ENCODE results near the gene APOL3. TPM values are rescaled to one million over a fixed set of nuclear protein-coding genes. Genes with fewer than 3 reads are reported as not detected.

APOL3 gene
- total RNA-seq, 1 donor from 2014 or later: not detected

- H3K36me3 Mint-ChIP-seq (ENCODE audit: low read depth): no peaks in the 10 kb centered on the region
- no peak overlapping the region for H3K4me3 Mint-ChIP-seq
- H3K4me1 Mint-ChIP-seq: peaks cover 12% of the 10 kb centered on the region
- no peaks in the 10 kb centered on the region for H3K9me3 Mint-ChIP-seq
- peaks cover 4% of the 10 kb centered on the region for H3K27me3 Mint-ChIP-seq (ENCODE audit: low read depth)
- no peak for DNase-seq (ENCODE audit: low read depth, low spot score)
- H3K27ac Mint-ChIP-seq (ENCODE audit: unreplicated experiment): no peak overlapping the region
- no peak for TF ChIP-seq CTCF (conservative IDR thresholded peaks at IDR 0.05)
These were observed 9.5 kb downstream of the APOL3 start for GRCh38 chr22:36151006-36151595.

- peaks cover 4% of the 10 kb centered on the region for H3K27me3 Mint-ChIP-seq (ENCODE audit: low read depth)
- H3K36me3 Mint-ChIP-seq (ENCODE audit: low read depth): no peaks in the 10 kb centered on the region
- no peak for TF ChIP-seq CTCF (conservative IDR thresholded peaks at IDR 0.05)
- no peak for DNase-seq (ENCODE audit: low read depth, low spot score)
- no peak overlapping the region for H3K4me3 Mint-ChIP-seq
- no peaks in the 10 kb centered on the region for H3K9me3 Mint-ChIP-seq
- no peak overlapping the region for H3K27ac Mint-ChIP-seq (ENCODE audit: unreplicated experiment)
- H3K4me1 Mint-ChIP-seq: peaks cover 20% of the 10 kb centered on the region
These were observed 11.1 kb downstream of the APOL3 start for GRCh38 chr22:36149441-36149840.

GRCh38 chr22:36148411-36148810, 12.1 kb downstream of the APOL3 start:
- Mint-ChIP-seq H3K36me3 (ENCODE audit: low read depth) (no peaks in the 10 kb centered on the region), H3K27ac (ENCODE audit: unreplicated experiment) (peak overlapping the region; percentile 16), H3K4me1 (peaks cover 20% of the 10 kb centered on the region), H3K27me3 (ENCODE audit: low read depth) (peaks cover 4% of the 10 kb centered on the region), H3K9me3 (no peaks in the 10 kb centered on the region), H3K4me3 (no peak overlapping the region)
- no peak for DNase-seq (ENCODE audit: low read depth, low spot score)
- TF ChIP-seq CTCF (conservative IDR thresholded peaks at IDR 0.05): no peak

GRCh38 chr22:36147196-36147791, 13.3 kb downstream of the APOL3 start:
- H3K27me3 Mint-ChIP-seq (ENCODE audit: low read depth): peaks cover 4% of the 10 kb centered on the region
- TF ChIP-seq CTCF (conservative IDR thresholded peaks at IDR 0.05): no peak
- H3K36me3 Mint-ChIP-seq (ENCODE audit: low read depth): no peaks in the 10 kb centered on the region
- DNase-seq (ENCODE audit: low read depth, low spot score): no peak
- peaks cover 20% of the 10 kb centered on the region for H3K4me1 Mint-ChIP-seq
- no peak overlapping the region for H3K4me3 Mint-ChIP-seq
- no peak overlapping the region for H3K27ac Mint-ChIP-seq (ENCODE audit: unreplicated experiment)
- H3K9me3 Mint-ChIP-seq: no peaks in the 10 kb centered on the region

GRCh38 chr22:36145881-36146280, 14.7 kb downstream of the APOL3 start:
- DNase-seq (ENCODE audit: low read depth, low spot score): no peak
- Mint-ChIP-seq H3K27me3 (ENCODE audit: low read depth) (no peaks in the 10 kb centered on the region), H3K36me3 (ENCODE audit: low read depth) (no peaks in the 10 kb centered on the region), H3K27ac (ENCODE audit: unreplicated experiment) (no peak overlapping the region), H3K4me1 (peaks cover 20% of the 10 kb centered on the region), H3K4me3 (no peak overlapping the region), H3K9me3 (no peaks in the 10 kb centered on the region)
- no peak for TF ChIP-seq CTCF (conservative IDR thresholded peaks at IDR 0.05)

Measured in neural crest cell (in vitro differentiated cells).